ENCODE results near the gene HOXD12.
A peak's percentile ranks its signal among the peaks of the same experiment; 100 is the strongest.

The HOXD12 gene

DNA sequence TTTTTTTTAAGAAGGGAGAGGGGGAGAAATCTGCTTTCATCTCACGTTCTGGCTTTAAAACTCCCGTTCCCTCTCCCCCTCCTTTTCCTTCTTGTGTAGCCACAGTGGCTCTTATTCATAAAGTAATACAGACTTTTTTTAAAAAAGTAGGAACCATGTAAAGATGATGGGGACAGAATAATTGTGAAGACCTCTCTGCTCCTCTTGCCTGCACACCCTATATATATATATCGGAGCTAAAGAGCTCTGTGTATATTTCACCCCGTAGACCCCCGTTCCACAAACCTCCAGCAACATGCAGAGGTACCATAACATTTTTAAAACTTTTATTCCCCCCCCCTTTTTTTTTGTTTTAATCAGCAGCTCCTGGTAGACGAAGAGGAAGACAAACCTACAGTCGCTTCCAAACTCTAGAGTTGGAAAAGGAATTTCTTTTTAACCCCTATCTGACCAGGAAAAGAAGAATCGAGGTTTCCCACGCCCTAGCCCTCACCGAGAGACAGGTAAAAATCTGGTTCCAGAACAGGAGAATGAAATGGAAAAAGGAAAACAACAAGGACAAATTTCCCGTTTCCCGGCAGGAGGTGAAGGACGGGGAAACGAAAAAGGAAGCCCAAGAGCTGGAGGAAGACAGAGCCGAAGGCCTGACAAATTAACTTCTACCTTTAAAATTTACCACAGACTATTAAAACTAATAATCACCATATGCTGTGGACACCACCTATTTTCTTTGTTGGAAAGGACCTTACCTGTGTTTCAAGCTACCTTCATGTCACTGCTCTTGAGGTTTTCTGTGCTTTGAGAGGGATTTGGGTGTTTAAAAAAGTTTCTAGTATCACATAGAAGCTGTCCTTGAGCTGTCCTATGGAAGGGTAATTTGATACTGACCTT, 31.6 kb downstream of the HOXD12 start:
- DNase-seq (ENCODE audit: low spot score): no peak

- DNase-seq (ENCODE audit: low spot score): no peak
Observed at GRCh38 chr2:176131848-176132158, 32.2 kb downstream of the HOXD12 start.

- DNase-seq (ENCODE audit: low spot score): no peak
Observed at GRCh38 chr2:176132205-176133171, 32.9 kb downstream of the HOXD12 start.

- DNase-seq (ENCODE audit: low spot score): no peak
Observed at GRCh38 chr2:176133389-176133788, 33.8 kb downstream of the HOXD12 start.

DNA sequence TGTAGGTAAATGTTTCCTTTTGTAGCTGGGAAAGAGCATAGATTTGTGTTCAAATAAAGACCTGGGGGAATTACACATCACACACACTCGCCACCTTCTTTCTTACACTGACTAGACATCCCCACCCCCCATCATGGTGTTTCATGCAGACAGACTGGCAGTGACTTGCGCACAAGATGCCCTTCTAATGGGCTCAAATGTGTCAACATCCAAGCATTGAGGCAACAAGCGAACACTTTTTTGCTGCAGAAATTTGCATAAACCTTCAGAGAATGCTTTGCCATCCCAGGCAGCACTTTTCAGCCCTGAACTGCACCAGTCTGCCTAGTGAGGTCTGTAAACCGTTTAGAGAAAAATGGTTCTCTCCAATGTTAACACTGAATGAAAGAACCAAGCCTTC, 34.4 kb downstream of the HOXD12 start:
- DNase-seq (ENCODE audit: low spot score): no peak

- DNase-seq (ENCODE audit: low spot score): peak; percentile 65
Observed at GRCh38 chr2:176135035-176135440, 35.4 kb downstream of the HOXD12 start.

- DNase-seq (ENCODE audit: low spot score): no peak
Observed at GRCh38 chr2:176136374-176137251, 37.0 kb downstream of the HOXD12 start.

DNA sequence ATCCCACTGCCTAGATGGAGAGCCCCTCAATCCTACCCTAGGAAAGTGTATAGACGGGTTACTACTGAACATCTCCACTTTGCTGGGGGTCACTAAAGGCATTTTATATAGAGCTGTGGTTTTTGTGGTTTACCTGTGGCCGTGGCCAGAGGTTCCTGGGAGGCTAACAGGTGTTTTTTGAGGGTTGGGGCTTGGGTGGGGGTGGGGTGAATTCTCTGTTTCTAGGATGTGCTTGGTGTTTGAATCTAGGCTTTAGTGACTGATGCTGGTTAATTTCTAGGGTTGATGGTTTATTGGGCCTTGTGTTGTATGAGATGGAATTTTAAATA, 37.6 kb downstream of the HOXD12 start:
- no peak for DNase-seq (ENCODE audit: low spot score)

- no peak for DNase-seq (ENCODE audit: low spot score)
Observed at GRCh38 chr2:176137906-176138305, 38.3 kb downstream of the HOXD12 start.

DNA sequence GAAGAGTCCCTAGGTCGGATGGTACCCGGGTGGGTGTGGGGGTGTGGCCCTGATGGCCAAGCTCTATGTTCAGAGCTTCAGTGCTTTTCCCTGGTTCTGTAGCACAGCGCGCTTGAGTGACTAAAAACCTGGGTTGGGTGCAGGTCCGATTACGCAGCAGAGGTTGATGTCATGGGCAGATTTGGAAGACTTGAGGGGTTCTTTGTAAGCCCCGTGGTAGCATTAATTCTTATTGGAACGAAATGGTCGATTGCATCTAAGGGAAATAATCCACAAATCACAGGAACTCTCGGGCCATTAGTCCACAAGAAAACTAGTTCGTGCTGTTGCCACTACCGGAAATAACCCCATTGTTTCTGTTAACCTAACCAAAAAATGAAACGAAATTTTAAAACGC, 38.9 kb downstream of the HOXD12 start:
- no peak for DNase-seq (ENCODE audit: low spot score)

GRCh38 chr2:176138923-176139660, 39.5 kb downstream of the HOXD12 start:
- DNase-seq (ENCODE audit: low spot score): no peak

DNA sequence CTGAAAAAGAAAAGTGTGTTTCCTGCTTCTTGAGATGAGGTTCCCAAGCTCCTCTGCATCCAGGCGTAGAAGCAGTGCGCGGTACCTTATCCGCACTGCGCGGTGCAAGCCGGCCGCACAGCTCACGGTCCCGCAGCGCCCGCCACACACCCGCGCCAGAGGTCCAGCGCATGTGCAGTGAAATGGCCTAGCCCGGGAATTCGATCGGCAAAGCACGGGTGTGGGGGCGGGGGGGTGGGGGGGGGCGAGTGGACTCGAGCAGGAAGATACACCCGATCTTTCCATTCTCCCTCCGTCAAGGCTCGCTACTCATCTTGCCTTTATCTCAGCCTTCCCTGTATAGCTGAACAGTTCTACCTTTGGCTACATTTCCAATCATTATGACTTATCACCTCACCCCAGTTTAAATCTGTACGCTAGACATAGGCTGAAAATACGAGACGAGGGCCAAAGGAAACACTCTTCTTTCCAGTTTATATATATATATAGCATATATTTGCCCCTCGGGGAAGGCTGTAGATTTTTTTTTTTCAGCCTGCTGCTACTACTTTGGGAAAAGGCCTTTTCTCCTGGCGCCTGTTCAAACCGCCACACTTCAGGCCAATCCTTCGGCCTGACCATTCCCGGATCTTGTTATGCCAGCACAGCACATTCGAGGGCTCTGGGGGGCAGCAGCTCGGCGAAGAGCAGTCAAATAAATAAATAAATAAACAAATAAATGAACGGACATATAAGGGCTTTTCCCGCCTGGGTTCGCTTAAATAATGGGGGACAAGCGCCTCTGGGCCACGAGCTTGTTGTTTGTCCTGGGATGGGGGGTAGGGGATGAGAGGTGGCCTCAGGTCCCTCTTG, 40.3 kb downstream of the HOXD12 start:
- no peak for DNase-seq (ENCODE audit: low spot score)

GRCh38 chr2:176140513-176141317, 41.1 kb downstream of the HOXD12 start:
- DNase-seq (ENCODE audit: low spot score): no peak

DNA sequence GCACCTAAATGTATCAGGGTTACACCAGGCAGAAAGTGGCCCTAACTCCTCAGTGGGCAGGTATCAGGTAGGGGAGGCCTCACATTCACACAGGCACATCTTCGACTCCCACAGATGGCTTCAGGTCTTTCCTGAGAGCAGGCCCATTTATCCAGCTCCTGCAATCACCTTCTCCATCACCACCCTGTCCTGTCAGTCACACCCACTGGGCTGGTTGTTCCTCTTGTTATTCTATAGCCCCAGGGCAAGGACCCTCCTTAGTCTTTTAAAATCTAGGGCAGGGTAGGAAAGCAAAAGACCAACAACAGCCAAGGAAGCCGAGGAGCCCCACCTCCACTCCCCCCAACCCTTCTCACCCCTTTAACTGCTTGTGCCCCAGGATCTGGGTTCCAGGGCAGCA, 42.7 kb downstream of the HOXD12 start:
- DNase-seq (ENCODE audit: low spot score): no peak

GRCh38 chr2:176145085-176145969, 45.7 kb downstream of the HOXD12 start:
- no peak for DNase-seq (ENCODE audit: low spot score)

- DNase-seq (ENCODE audit: low spot score): peak; percentile 62
Observed at GRCh38 chr2:176146101-176146500, 46.5 kb downstream of the HOXD12 start.

DNA sequence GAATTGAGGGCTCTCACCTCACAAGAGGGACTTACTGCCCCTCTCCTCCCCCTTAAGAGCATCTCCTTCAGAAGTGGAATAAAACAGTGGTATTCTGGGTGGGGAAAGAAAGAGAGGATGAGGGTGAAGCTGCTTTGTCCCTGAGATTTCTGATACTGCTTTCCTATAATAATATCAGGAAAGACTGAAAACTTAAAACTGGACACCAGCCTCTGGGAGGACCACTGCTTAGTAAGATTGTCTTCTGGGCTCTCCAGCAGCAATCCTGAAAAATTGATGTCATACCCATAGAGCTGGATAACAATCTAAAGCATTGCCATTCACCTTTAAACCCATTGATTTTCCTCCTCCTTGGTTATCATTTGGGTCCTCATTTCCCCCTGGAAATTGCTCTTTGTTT, 47.0 kb downstream of the HOXD12 start:
- no peak for DNase-seq (ENCODE audit: low spot score)

DNA sequence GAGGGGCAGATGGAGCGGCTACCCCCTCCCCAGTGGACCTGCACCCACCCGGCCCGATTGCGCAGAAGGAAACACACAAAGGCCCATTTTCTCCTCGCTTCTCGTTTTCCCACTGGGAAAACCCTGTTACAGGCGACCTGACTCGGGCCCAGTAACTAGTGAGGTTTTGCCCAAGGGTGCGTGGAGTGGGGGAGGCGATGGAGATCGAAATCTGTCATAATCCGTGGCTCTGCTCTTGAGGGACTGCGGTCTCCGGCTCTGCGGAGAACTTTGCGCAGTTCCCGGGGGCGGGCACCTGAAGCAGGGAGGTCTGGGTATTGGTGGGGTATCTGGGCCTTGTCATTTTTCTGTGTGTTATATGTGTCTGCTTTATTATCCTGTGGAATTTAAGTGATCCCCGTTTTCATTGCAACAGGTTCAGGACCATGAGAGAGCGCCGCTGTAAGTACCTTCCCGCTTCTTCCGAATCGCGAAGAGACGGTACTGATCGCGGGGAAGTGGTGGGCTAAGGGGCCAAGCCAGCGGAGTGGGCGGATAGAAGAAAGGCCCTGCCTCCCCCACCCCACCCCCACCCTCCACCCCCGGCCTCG, 47.7 kb downstream of the HOXD12 start:
- no peak for DNase-seq (ENCODE audit: low spot score)
